GM12801 (cell line): ENCODE data around the gene FASLG.

Experiments
- TF ChIP-seq, protein P1 (sequence below): IDR thresholded peaks from one replicate; pipeline ENCODE4 v1.5.1; 2011; ENCODE audit warnings: control low read depth; ENCODE audit not compliant: insufficient read length; ENCODE audit errors: extremely low read depth

The FASLG gene

DNA sequence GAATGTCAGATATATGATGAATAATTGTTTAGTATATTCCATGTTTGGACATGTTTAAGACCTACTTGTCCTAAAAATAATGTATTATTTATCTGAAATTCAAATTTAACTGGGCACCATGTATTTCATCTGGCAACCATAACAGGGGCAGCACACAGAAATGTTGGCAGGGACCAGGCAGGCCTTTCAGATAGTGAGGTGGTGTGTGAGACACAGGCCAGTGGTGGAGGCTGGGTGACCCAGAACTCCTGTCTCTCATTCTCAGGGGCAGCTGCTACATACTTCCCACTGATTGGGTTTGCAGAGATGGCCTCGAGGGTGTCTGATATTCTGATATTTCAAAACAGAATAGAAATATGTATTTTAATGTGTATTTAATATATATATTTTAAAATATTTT lies 1.3 kb upstream of the FASLG start:
- TF ChIP-seq, protein P1, sequence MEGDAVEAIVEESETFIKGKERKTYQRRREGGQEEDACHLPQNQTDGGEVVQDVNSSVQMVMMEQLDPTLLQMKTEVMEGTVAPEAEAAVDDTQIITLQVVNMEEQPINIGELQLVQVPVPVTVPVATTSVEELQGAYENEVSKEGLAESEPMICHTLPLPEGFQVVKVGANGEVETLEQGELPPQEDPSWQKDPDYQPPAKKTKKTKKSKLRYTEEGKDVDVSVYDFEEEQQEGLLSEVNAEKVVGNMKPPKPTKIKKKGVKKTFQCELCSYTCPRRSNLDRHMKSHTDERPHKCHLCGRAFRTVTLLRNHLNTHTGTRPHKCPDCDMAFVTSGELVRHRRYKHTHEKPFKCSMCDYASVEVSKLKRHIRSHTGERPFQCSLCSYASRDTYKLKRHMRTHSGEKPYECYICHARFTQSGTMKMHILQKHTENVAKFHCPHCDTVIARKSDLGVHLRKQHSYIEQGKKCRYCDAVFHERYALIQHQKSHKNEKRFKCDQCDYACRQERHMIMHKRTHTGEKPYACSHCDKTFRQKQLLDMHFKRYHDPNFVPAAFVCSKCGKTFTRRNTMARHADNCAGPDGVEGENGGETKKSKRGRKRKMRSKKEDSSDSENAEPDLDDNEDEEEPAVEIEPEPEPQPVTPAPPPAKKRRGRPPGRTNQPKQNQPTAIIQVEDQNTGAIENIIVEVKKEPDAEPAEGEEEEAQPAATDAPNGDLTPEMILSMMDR = no peak

DNA sequence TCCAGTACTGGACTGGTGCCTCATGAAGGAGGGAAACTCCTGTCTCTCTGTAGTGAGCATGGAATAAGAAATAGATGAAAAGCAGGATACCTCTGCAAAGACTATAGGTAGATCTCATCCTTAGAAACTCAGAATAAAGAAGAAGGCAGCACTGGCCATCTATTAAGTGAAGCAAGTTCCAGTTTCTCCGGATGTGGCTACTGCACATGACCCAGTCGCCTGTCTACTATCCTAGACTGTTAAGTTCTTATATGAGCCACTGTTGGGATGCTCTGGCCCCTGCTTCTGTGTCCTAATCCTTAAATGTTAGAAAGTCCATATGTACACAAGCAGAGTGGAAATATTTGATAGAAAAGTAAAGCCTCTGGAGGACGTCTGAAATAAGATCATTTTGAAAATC lies 2.2 kb downstream of the FASLG start:
- TF ChIP-seq, protein P1 = no peak

DNA sequence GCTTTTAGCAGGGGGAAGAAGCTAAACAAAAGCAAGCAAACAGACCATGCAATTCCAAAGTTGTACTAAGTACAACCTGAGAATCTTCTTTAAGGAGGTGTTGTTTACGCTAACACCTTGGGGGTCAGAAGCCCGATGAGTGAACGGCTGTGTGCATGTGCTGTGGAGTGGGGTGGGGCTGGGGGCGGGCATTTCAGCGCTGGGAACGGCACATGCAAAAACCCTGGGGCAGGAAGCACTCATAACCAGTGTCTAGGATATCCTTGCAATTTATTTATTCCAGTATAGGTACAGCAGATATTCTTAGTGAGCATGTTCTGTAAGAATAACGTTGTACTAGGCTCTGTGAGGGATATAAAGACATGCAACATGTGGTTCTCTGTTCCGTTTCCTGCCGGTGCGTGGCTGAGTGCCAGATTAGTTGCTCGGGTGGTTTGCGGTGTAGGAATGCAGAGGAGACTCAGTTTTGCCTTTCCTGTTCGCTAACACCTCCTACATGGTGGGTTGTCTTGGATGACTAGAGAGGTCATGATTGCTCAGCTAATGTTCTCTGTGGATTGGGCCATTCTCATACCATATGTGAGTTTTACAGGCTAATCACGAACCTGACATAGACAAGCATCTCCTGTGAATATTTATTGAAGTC lies 3.7 kb downstream of the FASLG start:
- TF ChIP-seq, protein P1 = no peak

DNA sequence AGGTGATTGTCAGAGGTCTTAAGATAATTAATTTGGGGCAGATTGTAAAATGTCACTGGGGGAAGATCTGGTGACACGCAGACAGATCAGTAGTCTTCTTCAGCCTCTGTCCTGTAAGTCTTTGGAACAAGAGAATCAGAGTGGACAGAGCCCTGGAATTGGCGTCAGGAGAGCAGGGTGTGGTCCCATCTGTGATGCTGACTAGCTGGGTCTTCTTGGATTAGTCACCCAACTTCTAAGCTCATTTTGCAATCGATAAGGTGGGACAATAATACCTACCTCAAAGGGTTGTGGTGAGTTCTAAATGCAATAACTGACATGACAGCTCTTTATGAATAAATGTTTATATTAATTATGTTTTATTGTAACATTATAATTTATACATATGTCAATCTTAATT lies 4.8 kb downstream of the FASLG start:
- TF ChIP-seq, protein P1 = no peak

DNA sequence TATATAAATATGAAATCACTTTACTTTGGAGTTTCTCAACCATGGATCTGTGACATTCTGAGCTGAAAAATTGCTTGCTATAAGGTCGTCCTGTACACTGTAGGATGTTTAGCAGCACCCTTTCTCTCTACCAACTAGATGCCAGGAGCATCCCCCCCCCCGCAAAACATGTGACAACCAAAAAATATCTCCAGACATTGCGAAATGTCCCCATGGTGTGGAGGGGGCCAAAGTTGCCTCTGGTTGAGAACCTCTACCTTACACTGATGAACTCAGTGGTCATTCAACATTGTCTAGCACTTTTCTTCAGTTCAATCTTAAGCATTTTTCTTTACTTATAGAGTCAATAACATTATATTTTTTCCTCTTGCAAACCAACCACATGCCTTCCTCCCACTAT lies 9.2 kb downstream of the FASLG start:
- TF ChIP-seq, protein P1 = no peak

DNA sequence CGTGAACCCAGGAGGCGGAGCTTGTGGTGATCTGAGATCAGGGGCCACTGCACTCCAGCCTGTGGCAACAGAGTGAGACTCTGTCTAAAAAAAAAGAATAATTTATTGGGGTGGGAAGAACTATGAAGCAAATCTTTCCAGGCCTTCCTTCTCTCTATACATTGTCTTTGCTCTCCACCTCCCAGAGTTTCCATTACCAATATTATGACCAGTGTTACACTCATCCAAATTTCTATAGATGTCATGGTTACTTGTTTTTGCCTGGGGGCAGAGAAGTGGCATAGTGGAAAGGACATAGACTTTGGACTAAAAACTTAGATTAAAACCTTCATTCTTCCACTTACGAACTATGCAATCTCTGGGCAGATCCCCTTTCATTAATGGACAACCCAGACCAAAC lies 10.1 kb downstream of the FASLG start:
- TF ChIP-seq, protein P1 = no peak

DNA sequence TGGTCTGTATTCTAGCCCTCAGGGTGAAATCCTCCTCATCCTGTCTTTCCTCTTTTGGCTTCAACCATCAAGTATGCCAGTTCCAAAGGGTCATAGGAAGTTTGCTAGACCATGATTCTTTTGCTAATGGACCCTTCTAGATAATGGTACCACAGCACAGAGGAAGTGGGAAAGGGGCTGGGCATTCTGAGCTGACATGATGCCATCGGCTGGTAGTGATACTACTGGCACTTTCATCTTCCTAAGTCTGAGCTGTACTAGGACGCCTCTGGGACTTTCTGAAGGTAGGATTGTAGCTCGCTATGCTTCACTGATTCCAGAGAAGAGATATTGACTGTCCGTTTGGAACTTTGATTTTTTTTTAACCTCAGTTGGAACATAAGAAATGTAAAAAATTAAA lies 11.4 kb downstream of the FASLG start:
- TF ChIP-seq, protein P1 = no peak
